Prostate gland (tissue), 2 donors: ENCODE measurements around the gene ZCCHC7. TPM values are rescaled to one million over a fixed set of nuclear protein-coding genes. Genes with fewer than 3 reads are reported as not detected.

ENCODE experiments used
- DNase-seq: peaks from one replicate; pipeline ENCODE4 v3.0.0-alpha.2; 2019; ENCODE audit warnings: low spot score
- H3K27ac ChIP-seq, 2 donors: fragments of 200-600 bp; sonication (generic); 2 replicates each; pipeline ENCODE4 v1.5.1; 2017 to 2019
- H3K27me3 ChIP-seq: fragments of 200-600 bp; sonication (generic); replicated peaks from 2 replicates; pipeline ENCODE4 v1.5.1; 2019; ENCODE audit not compliant: insufficient read depth
- H3K36me3 ChIP-seq, 2 donors: fragments of 200-600 bp; sonication (generic); 1 replicate in 1 of 2; 2 replicates in 1 of 2; pipeline versions ENCODE4 v1.5.1 to v1.8.1; 2017 to 2019
- H3K4me1 ChIP-seq: fragments of 200-600 bp; sonication (generic); replicated peaks from 2 replicates; pipeline ENCODE4 v1.5.1; 2019
- H3K4me3 ChIP-seq, 2 donors: fragments of 200-600 bp; sonication (generic); 2 replicates each; pipeline ENCODE4 v1.5.1; 2017 to 2019
- H3K9me3 ChIP-seq: fragments of 200-600 bp; sonication (generic); 2 replicates; pipeline ENCODE4 v1.5.1; 2017
- CTCF ChIP-seq, 4 experiments: fragments of 200-600 bp in 2 of 4; fragments of 450-650 bp in 2 of 4; sonication (generic) in 2 of 4; IDR thresholded peaks; 1 replicate in 3 of 4; 2 replicates in 1 of 4; pipeline ENCODE4 v1.5.1; 2016 to 2019; ENCODE audit warnings: antibody characterized with exemption in 4 of 4, mild to moderate bottlenecking in 2 of 4, moderate library complexity in 2 of 4
- POLR2A ChIP-seq: fragments of 450-650 bp; IDR thresholded peaks from one replicate; pipeline ENCODE4 v1.6.1; 2016; ENCODE audit warnings: antibody characterized with exemption, mild to moderate bottlenecking
- POLR2AphosphoS5 ChIP-seq: sonication (generic); formaldehyde crosslinking; IDR thresholded peaks from one replicate; pipeline ENCODE4 v1.6.1; 2017; ENCODE audit warnings: antibody characterized with exemption
- WGBS: methylation state at CpG from one replicate; pipeline ENCODE4 v1.1.5; 2018; 5-methylcytosine and 5-hydroxymethylcytosine counted together
- intact Hi-C: fragments of 100-400 bp; cut with DNase I; formaldehyde crosslinking; loops from one replicate; pipeline ENCODE4 v1.14.2; 2022
- total RNA-seq, 2 donors: library from RNA; depleted of rRNA; stranded (reverse); fragments of >200 nt; gene quantifications; one replicate each; pipeline ENCODE4 v1.1.0, GENCODE V29; 2016

The ZCCHC7 gene
- total RNA-seq, 2 donors from 2014 or later = 12.7 to 14.2 TPM

- no peaks in the 10 kb centered on the region for H3K4me1 ChIP-seq
- no peaks in the 10 kb centered on the region for H3K9me3 ChIP-seq
- DNase-seq = no peak
- intact Hi-C loops = no loop called here
- H3K27me3 ChIP-seq = no peaks in the 10 kb centered on the region
- TF ChIP-seq POLR2AphosphoS5 (no peak), CTCF (IDR thresholded peaks at IDR 0.05) (no peak), POLR2A (no peak)
- no peak overlapping the region for H3K27ac ChIP-seq
- H3K4me3 ChIP-seq = no peak overlapping the region
- H3K36me3 ChIP-seq = no peaks in the 10 kb centered on the region
- 78% methylated on average over 4 of the region's 4 CpGs for WGBS
Observed at GRCh38 chr9:37215381-37215780, 95.0 kb downstream of the ZCCHC7 start.

GRCh38 chr9:37215830-37216229 lies 95.5 kb downstream of the ZCCHC7 start:
- no peaks in the 10 kb centered on the region for H3K4me1 ChIP-seq
- WGBS = 83% methylated on average over 1 of the region's 1 CpG
- TF ChIP-seq POLR2AphosphoS5 (no peak), CTCF (IDR thresholded peaks at IDR 0.05) (no peak)
- DNase-seq = no peak
- H3K4me3 ChIP-seq = no peak overlapping the region
- no peak overlapping the region for H3K27ac ChIP-seq
- intact Hi-C loops = no loop called here
- no peaks in the 10 kb centered on the region for H3K27me3 ChIP-seq
- no peaks in the 10 kb centered on the region for H3K9me3 ChIP-seq
- H3K36me3 ChIP-seq = no peaks in the 10 kb centered on the region

GRCh38 chr9:37217161-37217560 lies 96.8 kb downstream of the ZCCHC7 start:
- H3K4me1 ChIP-seq = no peaks in the 10 kb centered on the region
- 96% methylated on average over 2 of the region's 2 CpGs for WGBS
- intact Hi-C loops = no loop called here
- H3K27me3 ChIP-seq = no peaks in the 10 kb centered on the region
- no peak for DNase-seq
- no peaks in the 10 kb centered on the region for H3K9me3 ChIP-seq
- no peak overlapping the region for H3K4me3 ChIP-seq
- TF ChIP-seq CTCF (IDR thresholded peaks at IDR 0.05) = no peak
- TF ChIP-seq POLR2AphosphoS5 = no peak
- no peak for TF ChIP-seq POLR2A
- no peaks in the 10 kb centered on the region for H3K36me3 ChIP-seq
- no peak overlapping the region for H3K27ac ChIP-seq

GRCh38 chr9:37218800-37219425 lies 98.5 kb downstream of the ZCCHC7 start:
- Histone ChIP-seq H3K27me3 (no peaks in the 10 kb centered on the region), H3K36me3 (no peaks in the 10 kb centered on the region), H3K9me3 (no peaks in the 10 kb centered on the region), H3K4me1 (no peaks in the 10 kb centered on the region), H3K4me3 (no peak overlapping the region), H3K27ac (no peak overlapping the region)
- WGBS = 89% methylated on average over 5 of the region's 5 CpGs
- DNase-seq = no peak
- intact Hi-C loops = no loop called here
- TF ChIP-seq POLR2AphosphoS5 = no peak
- TF ChIP-seq POLR2A = no peak
- no peak for TF ChIP-seq CTCF (IDR thresholded peaks at IDR 0.05)

- 93% methylated on average over 4 of the region's 4 CpGs for WGBS
- H3K27me3 ChIP-seq = no peaks in the 10 kb centered on the region
- no peaks in the 10 kb centered on the region for H3K36me3 ChIP-seq
- H3K9me3 ChIP-seq = no peaks in the 10 kb centered on the region
- no peak overlapping the region for H3K27ac ChIP-seq
- no peak for TF ChIP-seq POLR2AphosphoS5
- no peak for TF ChIP-seq CTCF (IDR thresholded peaks at IDR 0.05)
- no peak for TF ChIP-seq POLR2A
- no peak for DNase-seq
- no peaks in the 10 kb centered on the region for H3K4me1 ChIP-seq
- intact Hi-C loops = no loop called here
- H3K4me3 ChIP-seq = no peak overlapping the region
Observed at GRCh38 chr9:37220971-37221370, 100.6 kb downstream of the ZCCHC7 start.
